HEK293T (cell line): Measurements from ENCODE around the gene ELP1.

Experiments used
- CTBP1 ChIP-seq: fragments of 450-650 bp; IDR thresholded peaks from 2 replicates; pipeline ENCODE4 v1.6.1; 2016; ENCODE audit warnings: borderline replicate concordance
- FOXM1 ChIP-seq: fragments of 450-650 bp; IDR thresholded peaks from 2 replicates; pipeline ENCODE4 v1.6.1; 2017; ENCODE audit warnings: mild to moderate bottlenecking, borderline replicate concordance
- L3MBTL2 ChIP-seq: fragments of 450-650 bp; conservative IDR thresholded peaks from 2 replicates; pipeline ENCODE4 v1.6.1; 2016; ENCODE audit warnings: mild to moderate bottlenecking
- LEF1 ChIP-seq: fragments of 450-650 bp; IDR thresholded peaks from 2 replicates; pipeline ENCODE4 v1.6.1; 2017; ENCODE audit warnings: mild to moderate bottlenecking, borderline replicate concordance
- NFRKB ChIP-seq: fragments of 450-650 bp; IDR thresholded peaks from 2 replicates; pipeline ENCODE4 v1.6.1; 2016; ENCODE audit warnings: mild to moderate bottlenecking, moderate library complexity
- SP1 ChIP-seq: fragments of 450-650 bp; IDR thresholded peaks from 2 replicates; pipeline ENCODE4 v1.6.1; 2017
- TARDBP ChIP-seq: fragments of 450-650 bp; IDR thresholded peaks from 2 replicates; pipeline ENCODE4 v1.6.1; 2016
- ZNF384 ChIP-seq: fragments of 450-650 bp; IDR thresholded peaks from 2 replicates; pipeline ENCODE4 v1.6.1; 2016

GRCh38 chr9:108842610-108843295 is 91.2 kb downstream of the ELP1 start:
- TF ChIP-seq CTBP1 (no peak), FOXM1 (no peak), L3MBTL2 (no peak), NFRKB (no peak), SP1 (no peak), TARDBP (no peak), ZNF384 (no peak), LEF1 (no peak)
